Peyer's patch (tissue), 4 donors: ENCODE data around the gene PRR9.

ENCODE experiments used
- POLR2A ChIP-seq, 2 donors: fragments of 450-650 bp; IDR thresholded peaks; one replicate each; pipeline ENCODE4 v1.5.1; 2017; ENCODE audit warnings: antibody characterized with exemption in 2 of 2, mild to moderate bottlenecking in 2 of 2, moderate library complexity in 2 of 2
- TF ChIP-seq, protein P1 (sequence below), 6 experiments: fragments of 450-650 bp in 4 of 6; fragments of 200-600 bp in 2 of 6; sonication (generic) in 1 of 6; IDR thresholded peaks; one replicate each; pipeline ENCODE4 v1.5.1; 2017 to 2019; ENCODE audit warnings: antibody characterized with exemption in 6 of 6, mild to moderate bottlenecking in 3 of 6, moderate library complexity in 1 of 6

DNA sequence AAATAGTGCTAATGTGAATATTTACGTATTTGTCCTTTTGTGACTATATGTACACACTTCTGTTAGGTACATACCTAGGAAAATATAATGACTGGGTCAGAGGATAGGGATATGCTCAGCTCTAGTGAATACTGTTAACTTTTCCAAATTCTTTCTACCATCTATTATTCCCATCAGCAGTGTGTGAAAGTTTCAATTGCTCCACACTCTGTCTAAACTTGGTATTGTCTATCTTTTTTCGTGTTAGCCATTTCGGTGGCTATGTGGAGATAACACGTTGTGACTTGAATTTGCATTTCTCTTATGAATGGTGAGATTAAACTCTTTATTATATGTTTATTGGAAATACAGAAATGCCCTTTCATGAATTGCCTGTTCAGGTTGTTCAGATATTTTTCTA, 36.8 kb upstream of the PRR9 start:
- TF ChIP-seq, protein P1, sequence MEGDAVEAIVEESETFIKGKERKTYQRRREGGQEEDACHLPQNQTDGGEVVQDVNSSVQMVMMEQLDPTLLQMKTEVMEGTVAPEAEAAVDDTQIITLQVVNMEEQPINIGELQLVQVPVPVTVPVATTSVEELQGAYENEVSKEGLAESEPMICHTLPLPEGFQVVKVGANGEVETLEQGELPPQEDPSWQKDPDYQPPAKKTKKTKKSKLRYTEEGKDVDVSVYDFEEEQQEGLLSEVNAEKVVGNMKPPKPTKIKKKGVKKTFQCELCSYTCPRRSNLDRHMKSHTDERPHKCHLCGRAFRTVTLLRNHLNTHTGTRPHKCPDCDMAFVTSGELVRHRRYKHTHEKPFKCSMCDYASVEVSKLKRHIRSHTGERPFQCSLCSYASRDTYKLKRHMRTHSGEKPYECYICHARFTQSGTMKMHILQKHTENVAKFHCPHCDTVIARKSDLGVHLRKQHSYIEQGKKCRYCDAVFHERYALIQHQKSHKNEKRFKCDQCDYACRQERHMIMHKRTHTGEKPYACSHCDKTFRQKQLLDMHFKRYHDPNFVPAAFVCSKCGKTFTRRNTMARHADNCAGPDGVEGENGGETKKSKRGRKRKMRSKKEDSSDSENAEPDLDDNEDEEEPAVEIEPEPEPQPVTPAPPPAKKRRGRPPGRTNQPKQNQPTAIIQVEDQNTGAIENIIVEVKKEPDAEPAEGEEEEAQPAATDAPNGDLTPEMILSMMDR (IDR thresholded peaks at IDR 0.05), result no peak
- no peak for TF ChIP-seq POLR2A (IDR thresholded peaks at IDR 0.05)
